Skeletal muscle satellite cell (primary cell): ENCODE data around the gene PLAAT1. TPM values are rescaled to one million over a fixed set of nuclear protein-coding genes. Genes with fewer than 3 reads are reported as not detected.

ENCODE experiments used
- H3K27me3 ChIP-seq: 2 replicates; pipeline ENCODE4 v1.7.0; 2013; ENCODE audit warnings: low read length; ENCODE audit not compliant: control insufficient read depth, insufficient read depth
- H3K36me3 ChIP-seq: 2 replicates; pipeline ENCODE4 v1.7.0; 2013; ENCODE audit warnings: mild to moderate bottlenecking, control low read depth, low read length; ENCODE audit not compliant: insufficient read depth
- H3K4me1 ChIP-seq: 2 replicates; pipeline ENCODE4 v1.7.0; 2013; ENCODE audit warnings: low read length; ENCODE audit not compliant: control insufficient read depth, insufficient read depth
- H3K4me2 ChIP-seq: 2 replicates; pipeline ENCODE4 v1.7.0; 2013; ENCODE audit warnings: mild to moderate bottlenecking, low read length
- H3K4me3 ChIP-seq: 2 replicates; pipeline ENCODE4 v1.7.0; 2013; ENCODE audit warnings: low read length
- H3K9ac ChIP-seq: 2 replicates; pipeline ENCODE4 v1.7.0; 2013; ENCODE audit warnings: mild to moderate bottlenecking, low read depth, low read length, moderate library complexity
- H3K9me3 ChIP-seq: replicated peaks from 2 replicates; pipeline ENCODE4 v1.7.0; 2013; ENCODE audit warnings: mild to moderate bottlenecking, control low read depth, low read length
- total RNA-seq: library from RNA; depleted of rRNA; stranded (reverse); fragments of >200 nt; gene quantifications from 2 replicates; pipeline ENCODE4 v1.2.3, GENCODE V29; 2012; rRNA removed

Gene PLAAT1
- total RNA-seq: 1.0 TPM in 1 of 2 replicates, not detected in the other

DNA sequence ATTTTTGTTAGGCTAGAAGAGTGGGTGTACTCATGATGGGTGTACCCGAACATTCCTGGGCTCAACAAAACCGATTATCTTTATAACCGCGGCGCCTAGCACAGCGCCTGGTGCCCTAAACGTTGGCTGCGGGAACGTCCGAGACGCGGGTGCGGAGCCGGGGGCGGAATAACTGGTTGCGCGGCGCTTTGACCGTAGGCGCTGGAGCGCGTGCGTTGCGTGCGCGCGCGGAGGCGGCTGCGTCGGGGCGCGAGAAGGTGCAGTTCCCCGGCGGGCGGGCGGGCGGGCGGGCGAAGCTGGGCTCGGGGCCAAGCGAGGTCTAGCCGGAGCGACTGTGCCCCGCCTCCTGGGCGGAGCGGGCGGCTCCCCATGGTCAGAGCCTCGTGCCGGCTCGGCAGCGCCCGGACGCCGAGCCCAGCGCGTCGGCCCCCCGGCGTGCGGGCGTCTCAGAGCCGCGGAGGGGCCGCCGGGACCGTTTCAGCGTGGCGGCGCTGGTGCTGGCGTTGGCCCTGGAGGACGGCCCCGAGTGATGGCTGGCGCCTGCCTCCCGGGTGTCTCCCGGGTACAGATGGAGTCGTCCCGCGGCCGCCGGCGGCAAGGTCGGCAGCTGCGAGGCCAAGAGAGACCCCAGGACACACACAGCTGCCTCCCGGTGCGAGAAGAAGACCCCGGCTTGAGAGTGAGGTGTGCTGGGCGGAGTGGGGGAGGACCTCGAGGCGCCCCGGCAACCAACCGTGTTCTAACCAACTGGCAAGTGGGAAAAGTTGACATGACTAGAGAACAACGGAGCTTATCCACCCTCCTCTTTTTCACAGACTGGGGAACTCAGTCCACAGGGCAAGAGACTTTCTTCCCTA lies at the start of gene PLAAT1:
Gene PLAAT1, plus strand, starts transcription at position 373 of the 857 bp plus-strand sequence. CDS start 14,429 bp downstream, outside the sequence.
- H3K9ac ChIP-seq: peak within 1 kb of the TSS; percentile 49
- H3K4me3 ChIP-seq: peak within 1 kb of the TSS; percentile 64
- H3K9me3 ChIP-seq: no peaks in the 10 kb centered on the region

DNA sequence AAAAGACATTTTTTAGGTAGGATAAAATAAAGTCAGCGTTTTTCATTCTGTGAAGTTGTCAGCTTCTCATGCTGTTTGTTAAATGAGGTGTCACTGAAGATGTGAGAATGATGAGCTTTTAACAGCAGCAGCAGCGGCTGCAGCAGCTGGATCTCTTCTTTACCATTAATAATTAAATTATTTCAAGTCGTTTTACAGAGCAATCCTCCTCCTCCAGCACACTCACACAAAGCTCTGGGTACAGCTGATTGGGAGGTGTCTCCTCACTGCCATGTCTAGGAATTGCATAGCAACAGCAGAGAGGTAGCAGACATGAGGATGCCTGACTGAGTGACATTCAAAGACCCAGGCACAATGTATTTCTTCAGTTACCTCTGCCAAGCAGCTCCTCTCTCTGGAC lies 46.7 kb upstream of the PLAAT1 start:
- Histone ChIP-seq H3K36me3 (no peaks in the 10 kb centered on the region), H3K4me1 (no peaks in the 10 kb centered on the region), H3K4me3 (no peak overlapping the region), H3K4me2 (no peak overlapping the region), H3K9me3 (no peaks in the 10 kb centered on the region), H3K27me3 (no peaks in the 10 kb centered on the region), H3K9ac (no peak overlapping the region)

More for the DNA sequence above, at the start of gene PLAAT1:
- Histone ChIP-seq H3K36me3 (no peaks in the 10 kb centered on the region), H3K27me3 (peaks cover 3% of the 10 kb centered on the region), H3K4me1 (peaks cover 3% of the 10 kb centered on the region), H3K4me2 (peak within 1 kb of the TSS; percentile 87)

- H3K4me3 ChIP-seq: no peak overlapping the region
- no peaks in the 10 kb centered on the region for H3K36me3 ChIP-seq
- no peaks in the 10 kb centered on the region for H3K4me1 ChIP-seq
- no peak overlapping the region for H3K9ac ChIP-seq
- no peaks in the 10 kb centered on the region for H3K27me3 ChIP-seq
- no peaks in the 10 kb centered on the region for H3K9me3 ChIP-seq
- H3K4me2 ChIP-seq: no peak overlapping the region
Observed at GRCh38 chr3:193196746-193197145, 44.3 kb upstream of the PLAAT1 start.

DNA sequence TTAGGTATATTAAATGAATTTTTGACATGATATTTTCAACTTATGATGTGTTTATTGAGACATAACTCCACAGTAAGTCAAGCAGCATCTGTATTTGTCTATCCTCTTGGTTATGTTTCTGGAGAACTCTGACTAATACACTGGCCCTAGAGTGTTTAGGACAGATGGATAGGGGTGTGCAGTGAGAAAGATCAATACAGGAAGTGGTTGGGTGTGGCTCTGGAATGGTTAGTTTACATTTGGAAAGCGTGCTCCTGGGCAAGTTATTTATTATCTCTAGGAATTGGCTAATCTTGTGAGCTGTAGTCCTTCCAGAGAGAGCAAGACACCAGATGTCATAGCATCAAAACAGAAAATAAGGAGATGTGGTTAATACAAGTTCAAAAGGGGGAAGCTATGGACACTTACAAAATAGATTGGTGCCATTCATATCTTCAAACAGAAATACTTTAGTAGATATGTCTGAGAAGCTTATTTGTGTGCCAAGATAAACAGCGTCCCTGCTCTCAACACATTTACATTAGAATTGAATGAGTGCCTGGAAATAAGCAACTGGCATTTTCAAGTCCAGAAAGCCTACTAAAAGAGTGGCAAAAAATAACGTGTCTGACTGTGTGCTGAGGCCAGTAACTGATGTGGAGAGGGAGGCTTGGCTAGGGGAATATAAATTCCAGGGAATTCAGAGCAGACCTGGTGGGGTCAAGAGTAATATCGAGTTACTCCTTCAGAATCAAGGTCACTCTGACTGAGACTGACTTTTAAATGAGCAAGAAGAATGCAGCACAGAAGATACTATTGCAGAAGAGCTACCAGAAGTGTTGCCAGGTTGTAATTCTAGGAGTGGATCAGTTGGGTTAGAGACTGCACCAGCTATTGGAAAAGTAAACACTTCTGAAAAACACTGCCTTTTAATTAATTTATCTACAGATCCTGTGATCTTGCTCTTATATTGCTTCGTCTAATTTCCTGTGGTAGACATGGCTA lies 33.4 kb upstream of the PLAAT1 start:
- H3K4me3 ChIP-seq: no peak overlapping the region
- no peaks in the 10 kb centered on the region for H3K27me3 ChIP-seq

DNA sequence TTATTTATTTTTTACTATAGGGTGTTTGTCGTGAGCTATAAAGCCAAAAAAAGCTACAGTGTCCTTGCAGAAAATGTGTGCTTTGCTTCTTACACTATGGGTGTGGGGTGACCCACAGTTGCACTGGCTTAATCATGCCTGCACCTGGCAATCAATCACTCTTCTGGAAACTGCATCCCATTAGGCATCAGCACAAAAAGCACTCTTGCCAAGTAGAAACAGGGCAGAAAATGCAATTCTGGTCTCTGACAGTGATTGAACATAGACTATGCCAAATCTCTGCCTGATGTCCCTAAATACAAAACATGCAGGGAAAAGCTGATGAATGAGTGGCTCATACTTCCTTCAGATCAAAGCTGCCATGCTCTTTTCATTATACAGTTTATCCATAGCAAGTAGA lies 30.4 kb upstream of the PLAAT1 start:
- H3K4me1 ChIP-seq: no peaks in the 10 kb centered on the region
- no peak overlapping the region for H3K9ac ChIP-seq
- H3K36me3 ChIP-seq: no peaks in the 10 kb centered on the region
- H3K4me3 ChIP-seq: no peak overlapping the region
- no peak overlapping the region for H3K4me2 ChIP-seq
- H3K27me3 ChIP-seq: no peaks in the 10 kb centered on the region
- no peaks in the 10 kb centered on the region for H3K9me3 ChIP-seq

More for the DNA sequence above, 33.4 kb upstream of the PLAAT1 start:
- no peaks in the 10 kb centered on the region for H3K9me3 ChIP-seq
- no peak overlapping the region for H3K4me2 ChIP-seq
- H3K9ac ChIP-seq: no peak overlapping the region
- no peaks in the 10 kb centered on the region for H3K36me3 ChIP-seq
- no peaks in the 10 kb centered on the region for H3K4me1 ChIP-seq

DNA sequence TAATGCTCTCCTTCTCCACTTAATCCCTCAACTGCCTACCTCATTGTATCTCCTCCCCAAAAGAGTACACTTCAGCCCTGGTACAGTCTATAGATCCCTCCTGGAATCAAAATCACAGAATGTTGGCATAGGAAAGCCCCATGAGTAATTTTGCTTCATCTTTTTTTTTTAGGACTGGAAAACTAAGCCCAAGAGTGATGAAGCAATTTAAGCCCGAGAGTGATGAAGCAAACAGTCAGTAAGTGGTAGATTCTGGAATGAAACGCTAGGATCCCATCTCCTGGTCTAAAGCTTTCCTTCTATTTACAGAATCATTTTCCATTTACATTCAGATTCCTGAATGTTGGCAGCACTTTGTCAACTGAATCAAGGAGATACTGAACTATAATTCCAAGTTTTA lies 29.8 kb upstream of the PLAAT1 start:
- no peaks in the 10 kb centered on the region for H3K27me3 ChIP-seq
- no peaks in the 10 kb centered on the region for H3K4me1 ChIP-seq
- no peak overlapping the region for H3K4me3 ChIP-seq
- H3K4me2 ChIP-seq: no peak overlapping the region
- no peak overlapping the region for H3K9ac ChIP-seq
- H3K36me3 ChIP-seq: no peaks in the 10 kb centered on the region
- no peaks in the 10 kb centered on the region for H3K9me3 ChIP-seq

DNA sequence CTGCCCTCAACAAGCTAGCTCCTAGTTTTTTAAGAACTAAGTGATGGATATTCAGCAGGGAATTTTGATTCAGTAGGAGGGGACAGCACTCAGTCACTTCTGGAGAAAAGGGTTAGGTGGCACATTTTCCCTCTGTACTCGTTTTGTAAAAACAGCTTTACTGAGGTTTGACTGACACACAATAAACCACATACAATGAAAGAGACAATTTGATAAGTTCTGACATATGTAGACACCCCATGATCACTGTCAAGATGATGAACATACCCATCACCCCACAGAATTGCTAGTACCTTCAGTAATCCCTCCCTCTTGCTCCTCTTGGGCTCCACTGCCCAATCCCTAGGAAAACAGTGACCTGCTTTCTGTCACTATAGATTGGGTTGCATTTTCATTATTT lies 29.0 kb upstream of the PLAAT1 start:
- H3K4me3 ChIP-seq: no peak overlapping the region
- H3K4me2 ChIP-seq: no peak overlapping the region
- H3K4me1 ChIP-seq: no peaks in the 10 kb centered on the region
- H3K36me3 ChIP-seq: no peaks in the 10 kb centered on the region
- no peaks in the 10 kb centered on the region for H3K9me3 ChIP-seq
- H3K9ac ChIP-seq: no peak overlapping the region
- no peaks in the 10 kb centered on the region for H3K27me3 ChIP-seq

DNA sequence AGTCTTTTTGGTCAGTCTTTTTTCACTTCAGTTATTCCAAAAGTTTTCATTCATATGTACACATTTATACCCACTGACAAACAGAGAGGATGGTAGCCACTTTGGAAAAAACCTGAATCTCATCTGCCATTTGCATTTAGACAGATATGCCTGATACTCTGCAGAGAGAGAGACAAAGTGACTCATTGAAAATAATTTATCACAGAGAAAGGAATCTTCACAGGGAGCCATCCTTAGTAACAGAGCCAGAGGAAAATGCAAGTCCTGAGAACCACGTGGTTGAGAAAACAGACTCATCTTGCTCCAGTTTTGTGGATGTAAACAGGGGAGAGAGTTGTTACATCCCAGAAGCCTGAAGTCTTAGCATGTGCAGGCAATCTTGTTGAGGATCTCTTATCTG lies 28.2 kb upstream of the PLAAT1 start:
- Histone ChIP-seq H3K9me3 (no peaks in the 10 kb centered on the region), H3K4me3 (no peak overlapping the region), H3K4me1 (no peaks in the 10 kb centered on the region), H3K9ac (no peak overlapping the region), H3K4me2 (no peak overlapping the region), H3K36me3 (no peaks in the 10 kb centered on the region), H3K27me3 (no peaks in the 10 kb centered on the region)

GRCh38 chr3:193214445-193214844 lies 26.6 kb upstream of the PLAAT1 start:
- Histone ChIP-seq H3K36me3 (no peaks in the 10 kb centered on the region), H3K27me3 (no peaks in the 10 kb centered on the region), H3K4me3 (no peak overlapping the region), H3K9ac (no peak overlapping the region), H3K4me1 (no peaks in the 10 kb centered on the region), H3K9me3 (no peaks in the 10 kb centered on the region), H3K4me2 (no peak overlapping the region)

DNA sequence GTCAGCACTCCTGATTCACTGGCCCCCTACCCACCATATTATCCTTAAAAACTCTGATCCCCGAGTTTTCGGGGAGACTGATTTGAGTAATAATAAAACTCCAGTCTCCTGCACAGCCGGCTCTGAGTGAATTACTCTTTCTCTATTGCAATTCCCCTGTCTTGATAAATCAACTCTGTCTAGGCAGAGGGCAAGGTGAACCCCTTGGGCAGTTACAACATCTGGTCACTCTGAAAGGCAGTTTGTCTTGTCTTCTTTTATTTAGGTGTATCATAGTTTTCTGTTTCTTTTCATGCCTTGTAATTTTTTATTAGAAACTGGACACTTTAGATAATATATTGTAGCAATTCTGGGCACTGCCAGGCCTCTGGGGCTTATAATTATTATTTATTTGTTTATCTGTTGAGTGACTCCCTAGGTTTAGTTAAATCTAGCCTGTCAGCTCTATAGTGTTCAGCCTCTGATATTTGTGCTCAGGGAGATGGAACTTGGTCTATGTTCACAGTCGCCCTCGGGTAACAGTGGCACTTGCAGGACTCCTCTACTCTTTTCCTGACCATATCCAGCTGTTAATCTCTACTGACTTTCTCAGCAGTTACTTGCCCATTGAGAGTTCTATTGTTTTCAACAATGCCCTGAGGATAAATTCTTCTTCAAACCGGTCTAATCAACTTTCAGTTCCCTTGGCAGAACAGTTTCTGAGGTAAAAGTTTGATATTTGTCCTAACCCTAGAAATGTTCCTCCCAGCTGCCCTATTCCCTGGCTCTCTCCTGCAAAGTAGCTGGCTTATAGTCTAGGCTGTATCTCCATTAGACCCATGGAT lies 15.5 kb upstream of the PLAAT1 start:
- no peaks in the 10 kb centered on the region for H3K9me3 ChIP-seq
- H3K27me3 ChIP-seq: no peaks in the 10 kb centered on the region
- H3K4me1 ChIP-seq: no peaks in the 10 kb centered on the region
- no peaks in the 10 kb centered on the region for H3K36me3 ChIP-seq
- no peak overlapping the region for H3K9ac ChIP-seq
- no peak overlapping the region for H3K4me3 ChIP-seq
- H3K4me2 ChIP-seq: no peak overlapping the region

- no peak overlapping the region for H3K4me3 ChIP-seq
- no peak overlapping the region for H3K9ac ChIP-seq
- no peaks in the 10 kb centered on the region for H3K27me3 ChIP-seq
- no peaks in the 10 kb centered on the region for H3K9me3 ChIP-seq
- no peaks in the 10 kb centered on the region for H3K4me1 ChIP-seq
- no peaks in the 10 kb centered on the region for H3K36me3 ChIP-seq
- H3K4me2 ChIP-seq: no peak overlapping the region
Observed at GRCh38 chr3:193228206-193228605, 12.8 kb upstream of the PLAAT1 start.
